Measurements from ENCODE around the gene TPT1. TPM values are rescaled to one million over a fixed set of nuclear protein-coding genes. Genes with fewer than 3 reads are reported as not detected.

TPT1 gene
- total RNA-seq, 1 donor from 2014 or later = 2,987 TPM

DNA sequence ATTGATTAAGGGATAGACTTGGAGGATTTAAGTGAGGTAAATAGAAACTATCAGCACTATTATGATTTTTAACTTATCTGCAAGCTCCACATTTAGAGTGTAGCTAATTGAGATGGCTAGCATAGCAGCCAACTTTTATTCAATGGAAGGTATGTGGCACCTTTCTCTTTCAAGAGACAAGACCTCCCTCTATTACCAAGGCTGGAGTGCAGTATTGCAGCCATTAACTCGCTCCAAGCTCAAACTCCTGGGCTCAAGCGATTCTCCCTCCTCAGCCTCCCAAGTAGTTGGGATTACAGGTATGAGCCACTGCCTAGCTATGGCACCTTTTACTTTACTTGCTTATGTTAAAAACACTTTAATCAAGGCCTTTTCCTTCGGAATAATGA, 8.2 kb downstream of the TPT1 start:
- H3K4me3 Mint-ChIP-seq (ENCODE audit: unreplicated experiment) = no peak overlapping the region
- H3K9me3 Mint-ChIP-seq (ENCODE audit: low read depth) = no peaks in the 10 kb centered on the region
- DNase-seq (ENCODE audit: low spot score) = no peak
- peaks cover 23% of the 10 kb centered on the region for H3K36me3 Mint-ChIP-seq (ENCODE audit: low read depth)
- H3K27ac Mint-ChIP-seq (ENCODE audit: unreplicated experiment) = peak overlapping the region; percentile 87
- TF ChIP-seq, protein P1, sequence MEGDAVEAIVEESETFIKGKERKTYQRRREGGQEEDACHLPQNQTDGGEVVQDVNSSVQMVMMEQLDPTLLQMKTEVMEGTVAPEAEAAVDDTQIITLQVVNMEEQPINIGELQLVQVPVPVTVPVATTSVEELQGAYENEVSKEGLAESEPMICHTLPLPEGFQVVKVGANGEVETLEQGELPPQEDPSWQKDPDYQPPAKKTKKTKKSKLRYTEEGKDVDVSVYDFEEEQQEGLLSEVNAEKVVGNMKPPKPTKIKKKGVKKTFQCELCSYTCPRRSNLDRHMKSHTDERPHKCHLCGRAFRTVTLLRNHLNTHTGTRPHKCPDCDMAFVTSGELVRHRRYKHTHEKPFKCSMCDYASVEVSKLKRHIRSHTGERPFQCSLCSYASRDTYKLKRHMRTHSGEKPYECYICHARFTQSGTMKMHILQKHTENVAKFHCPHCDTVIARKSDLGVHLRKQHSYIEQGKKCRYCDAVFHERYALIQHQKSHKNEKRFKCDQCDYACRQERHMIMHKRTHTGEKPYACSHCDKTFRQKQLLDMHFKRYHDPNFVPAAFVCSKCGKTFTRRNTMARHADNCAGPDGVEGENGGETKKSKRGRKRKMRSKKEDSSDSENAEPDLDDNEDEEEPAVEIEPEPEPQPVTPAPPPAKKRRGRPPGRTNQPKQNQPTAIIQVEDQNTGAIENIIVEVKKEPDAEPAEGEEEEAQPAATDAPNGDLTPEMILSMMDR (IDR thresholded peaks at IDR 0.05) = no peak
- peaks cover 94% of the 10 kb centered on the region for H3K4me1 Mint-ChIP-seq (ENCODE audit: low read depth)
- no peaks in the 10 kb centered on the region for H3K27me3 Mint-ChIP-seq (ENCODE audit: low read depth)

DNA sequence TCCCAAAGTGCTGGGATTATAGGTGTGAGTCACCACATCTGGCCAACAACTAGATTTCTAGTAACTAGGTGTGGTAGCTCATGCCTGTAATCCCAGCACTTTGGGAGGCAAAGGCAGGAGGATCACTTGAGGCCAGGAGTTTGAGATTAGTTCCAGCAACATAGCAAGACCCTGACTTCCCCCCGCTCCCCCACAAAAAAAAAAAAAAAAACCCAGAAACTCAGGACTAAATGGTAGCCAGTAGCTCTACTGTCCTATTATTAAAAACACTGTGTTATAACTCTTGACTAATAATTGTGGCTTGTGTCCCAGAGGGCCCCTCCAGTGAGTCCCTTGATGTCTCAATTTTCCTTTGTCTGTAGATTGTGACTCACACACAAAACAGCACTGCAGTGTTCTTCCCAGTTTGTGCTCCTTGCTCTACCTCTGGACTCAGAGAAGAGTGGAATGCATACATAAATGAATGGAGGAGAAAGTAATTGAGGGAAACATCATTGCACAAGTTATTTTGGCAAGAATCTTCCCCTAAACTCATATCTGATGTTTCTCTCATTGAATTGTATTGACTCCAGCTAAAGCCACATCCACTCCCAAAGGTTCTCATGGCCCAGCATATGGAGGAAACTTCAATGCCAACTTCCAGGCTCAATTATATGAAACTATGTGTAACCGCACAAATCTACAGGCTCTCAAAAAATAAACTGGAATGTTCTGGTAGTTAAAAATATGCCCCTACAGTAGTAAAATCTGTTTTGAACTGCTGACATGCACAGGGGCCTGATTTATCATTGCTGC, 8.8 kb downstream of the TPT1 start:
- peak overlapping the region; percentile 87 for H3K27ac Mint-ChIP-seq (ENCODE audit: unreplicated experiment)
- TF ChIP-seq, protein P1 (IDR thresholded peaks at IDR 0.05) = no peak
- H3K4me3 Mint-ChIP-seq (ENCODE audit: unreplicated experiment) = no peak overlapping the region
- no peaks in the 10 kb centered on the region for H3K9me3 Mint-ChIP-seq (ENCODE audit: low read depth)
- peaks cover 21% of the 10 kb centered on the region for H3K36me3 Mint-ChIP-seq (ENCODE audit: low read depth)
- H3K4me1 Mint-ChIP-seq (ENCODE audit: low read depth) = peaks cover 94% of the 10 kb centered on the region
- no peak for DNase-seq (ENCODE audit: low spot score)
- no peaks in the 10 kb centered on the region for H3K27me3 Mint-ChIP-seq (ENCODE audit: low read depth)

DNA sequence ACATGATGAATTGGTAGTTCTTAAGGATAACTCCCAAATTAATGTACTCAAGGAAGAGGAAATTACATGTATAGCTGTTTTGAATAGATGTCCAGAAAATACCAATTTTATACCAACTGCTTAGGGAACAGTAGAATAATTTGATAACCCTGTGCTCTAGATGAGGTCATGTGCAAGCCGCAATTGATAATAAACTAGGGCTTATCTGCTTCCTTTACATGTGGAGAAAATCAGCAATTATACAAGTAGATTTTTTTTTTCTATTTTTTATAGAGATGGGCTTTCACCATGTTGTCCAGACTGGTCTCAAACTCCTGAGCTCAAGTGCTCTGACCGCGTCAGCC, 9.3 kb downstream of the TPT1 start:
- Mint-ChIP-seq H3K9me3 (ENCODE audit: low read depth) (no peaks in the 10 kb centered on the region), H3K4me3 (ENCODE audit: unreplicated experiment) (no peak overlapping the region), H3K27me3 (ENCODE audit: low read depth) (no peaks in the 10 kb centered on the region), H3K36me3 (ENCODE audit: low read depth) (peaks cover 15% of the 10 kb centered on the region), H3K27ac (ENCODE audit: unreplicated experiment) (peak overlapping the region; percentile 87), H3K4me1 (ENCODE audit: low read depth) (peaks cover 93% of the 10 kb centered on the region)
- TF ChIP-seq, protein P1 (IDR thresholded peaks at IDR 0.05) = no peak
- DNase-seq (ENCODE audit: low spot score) = no peak

DNA sequence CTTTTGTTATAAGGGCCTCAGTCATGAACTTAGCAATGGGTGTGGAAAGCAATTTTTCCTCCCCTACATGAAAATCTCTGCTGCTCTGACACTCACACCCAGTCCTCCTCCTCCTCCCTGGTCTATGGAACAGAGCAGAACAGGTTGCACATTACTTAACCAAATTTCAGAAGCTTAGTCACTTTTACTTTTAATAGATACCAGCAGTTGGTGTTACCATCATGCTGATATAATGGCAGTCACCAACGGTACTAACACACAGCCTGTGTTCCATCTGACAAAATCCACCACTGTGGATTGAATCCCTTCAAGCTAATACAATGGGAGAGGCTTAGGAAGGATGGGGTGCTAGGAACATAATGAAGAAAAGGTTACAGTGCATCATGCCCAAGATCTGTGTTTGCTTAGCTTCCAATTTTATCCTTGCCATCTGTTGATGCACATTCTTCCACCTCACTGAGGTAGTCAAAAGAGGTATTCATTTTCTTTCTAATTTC, 9.8 kb downstream of the TPT1 start:
- TF ChIP-seq, protein P1 (IDR thresholded peaks at IDR 0.05) = no peak
- no peak overlapping the region for H3K4me3 Mint-ChIP-seq (ENCODE audit: unreplicated experiment)
- H3K36me3 Mint-ChIP-seq (ENCODE audit: low read depth) = peaks cover 10% of the 10 kb centered on the region
- peaks cover 91% of the 10 kb centered on the region for H3K4me1 Mint-ChIP-seq (ENCODE audit: low read depth)
- H3K9me3 Mint-ChIP-seq (ENCODE audit: low read depth) = no peaks in the 10 kb centered on the region
- no peak overlapping the region for H3K27ac Mint-ChIP-seq (ENCODE audit: unreplicated experiment)
- no peaks in the 10 kb centered on the region for H3K27me3 Mint-ChIP-seq (ENCODE audit: low read depth)
- no peak for DNase-seq (ENCODE audit: low spot score)

DNA sequence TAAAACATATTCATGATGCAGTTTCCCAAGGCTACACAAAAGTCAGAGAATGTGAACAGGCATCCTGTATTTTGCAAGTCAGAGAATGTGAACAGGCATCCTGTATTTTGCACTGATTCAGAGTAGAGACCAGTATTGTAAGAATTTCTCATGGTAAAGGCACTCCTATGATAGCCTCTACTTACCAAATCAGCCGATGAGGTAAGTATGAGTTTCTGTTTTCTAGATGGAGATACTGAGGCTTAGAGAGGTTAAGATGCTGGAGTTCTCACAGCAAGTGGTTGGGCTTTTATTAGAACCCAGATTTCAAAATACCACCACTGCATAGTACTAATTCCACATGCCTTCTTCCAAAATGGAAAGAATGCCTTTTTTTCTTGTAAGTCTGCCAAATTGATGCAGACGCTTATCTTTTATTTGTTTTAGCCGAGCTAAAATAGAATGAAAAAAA, 12.3 kb downstream of the TPT1 start:
- no peak overlapping the region for H3K4me3 Mint-ChIP-seq (ENCODE audit: unreplicated experiment)
- TF ChIP-seq, protein P1 (IDR thresholded peaks at IDR 0.05) = no peak
- H3K36me3 Mint-ChIP-seq (ENCODE audit: low read depth) = no peaks in the 10 kb centered on the region
- H3K27ac Mint-ChIP-seq (ENCODE audit: unreplicated experiment) = peak overlapping the region; percentile 91
- H3K9me3 Mint-ChIP-seq (ENCODE audit: low read depth) = no peaks in the 10 kb centered on the region
- peaks cover 81% of the 10 kb centered on the region for H3K4me1 Mint-ChIP-seq (ENCODE audit: low read depth)
- H3K27me3 Mint-ChIP-seq (ENCODE audit: low read depth) = no peaks in the 10 kb centered on the region
- DNase-seq (ENCODE audit: low spot score) = no peak

All from chondrocyte (in vitro differentiated cells).